SH-SY5Y (cell line): ENCODE data around the gene SLC37A1.

ENCODE experiments used
- GATA2 ChIP-seq: IDR thresholded peaks from 2 replicates; pipeline ENCODE4 v1.6.1; 2011; ENCODE audit warnings: mild to moderate bottlenecking, low read depth, low read length
- GATA3 ChIP-seq: IDR thresholded peaks from 2 replicates; pipeline ENCODE4 v1.6.1; 2011; ENCODE audit warnings: low read depth, mild to moderate bottlenecking, low read length, moderate library complexity

DNA sequence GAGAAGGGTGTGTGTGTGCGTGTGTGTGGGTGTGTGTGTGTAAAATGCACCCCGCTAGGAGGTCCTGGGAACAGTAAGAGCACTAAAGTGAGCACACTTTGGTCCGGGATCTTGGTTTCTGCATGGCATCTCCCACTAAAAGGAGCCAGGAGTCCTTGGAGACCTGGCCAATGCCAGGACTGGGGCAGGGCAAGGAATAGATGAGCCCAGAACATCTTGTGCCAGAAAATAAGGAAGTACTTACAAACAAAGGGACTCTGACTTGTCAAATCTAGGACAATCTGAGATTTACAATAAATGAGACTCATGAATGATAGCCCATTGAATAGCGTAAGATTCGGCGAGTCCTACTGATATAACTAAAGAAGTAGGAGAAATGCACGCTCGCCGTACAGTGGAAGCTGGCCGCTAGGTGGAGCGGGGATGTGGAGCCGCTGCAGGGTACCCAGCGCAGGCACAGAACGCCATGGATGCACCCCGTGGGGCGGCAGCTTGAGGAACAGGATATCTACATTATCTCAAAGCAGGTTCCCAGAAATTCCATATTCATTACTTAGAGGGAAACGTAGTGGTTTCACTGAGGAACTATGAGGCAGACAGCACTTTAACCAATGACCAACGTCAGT, 7.1 kb downstream of the SLC37A1 start:
- TF ChIP-seq GATA2 (no peak), GATA3 (no peak)
